ENCODE results near the gene DYNC1LI1. TPM values are rescaled to one million over a fixed set of nuclear protein-coding genes. Genes with fewer than 3 reads are reported as not detected.

The DYNC1LI1 gene
- total RNA-seq, 4 donors from 2014 or later: 44.2 to 51.0 (median 47.9) TPM

- TF ChIP-seq POLR2A (IDR thresholded peaks at IDR 0.05): no peak
- TF ChIP-seq CTCF (IDR thresholded peaks at IDR 0.05 in 4 of 5, conservative IDR thresholded peaks at IDR 0.05 in 1 of 5): no peak
- intact Hi-C loops (cut with DNase I; ENCODE audit: low total_unique reads): no loop called here
- Histone ChIP-seq H3K27ac (no peak overlapping the region), H3K9me3 (no peaks in the 10 kb centered on the region), H3K27me3 (no peaks in the 10 kb centered on the region), H3K4me3 (no peak overlapping the region), H3K36me3 (no peaks in the 10 kb centered on the region), H3K4me1 (no peaks in the 10 kb centered on the region)
- in situ Hi-C loops (cut with MboI; ENCODE audit: low sequenced_read_pairs in 4 of 4): no loop called here
- no peak for DNase-seq
- ATAC-seq: no peak
Observed at GRCh38 chr3:32613183-32613582, 42.5 kb upstream of the DYNC1LI1 start.

- TF ChIP-seq POLR2A (IDR thresholded peaks at IDR 0.05) (no peak), CTCF (IDR thresholded peaks at IDR 0.05 in 4 of 5, conservative IDR thresholded peaks at IDR 0.05 in 1 of 5) (no peak)
- intact Hi-C loops (cut with DNase I; ENCODE audit: low total_unique reads) (no loop called here), in situ Hi-C loops (cut with MboI; ENCODE audit: low sequenced_read_pairs in 4 of 4) (no loop called here)
- ATAC-seq (no peak), DNase-seq (no peak)
- H3K4me1 ChIP-seq: no peaks in the 10 kb centered on the region
- H3K9me3 ChIP-seq: no peaks in the 10 kb centered on the region
- H3K27ac ChIP-seq: no peak overlapping the region
- no peaks in the 10 kb centered on the region for H3K27me3 ChIP-seq
- H3K4me3 ChIP-seq: no peak overlapping the region
- no peaks in the 10 kb centered on the region for H3K36me3 ChIP-seq
Observed at GRCh38 chr3:32612547-32612946, 41.9 kb upstream of the DYNC1LI1 start.

GRCh38 chr3:32607522-32607921 lies 36.9 kb upstream of the DYNC1LI1 start:
- ATAC-seq: no peak
- no peak overlapping the region for H3K4me3 ChIP-seq
- H3K4me1 ChIP-seq: no peaks in the 10 kb centered on the region
- no peak for DNase-seq
- in situ Hi-C loops (cut with MboI; ENCODE audit: low sequenced_read_pairs in 4 of 4) (no loop called here), intact Hi-C loops (cut with DNase I; ENCODE audit: low total_unique reads) (no loop called here)
- no peaks in the 10 kb centered on the region for H3K9me3 ChIP-seq
- no peaks in the 10 kb centered on the region for H3K27me3 ChIP-seq
- no peak for TF ChIP-seq POLR2A (IDR thresholded peaks at IDR 0.05)
- TF ChIP-seq CTCF (IDR thresholded peaks at IDR 0.05 in 4 of 5, conservative IDR thresholded peaks at IDR 0.05 in 1 of 5): no peak
- no peak overlapping the region for H3K27ac ChIP-seq
- no peaks in the 10 kb centered on the region for H3K36me3 ChIP-seq

DNA sequence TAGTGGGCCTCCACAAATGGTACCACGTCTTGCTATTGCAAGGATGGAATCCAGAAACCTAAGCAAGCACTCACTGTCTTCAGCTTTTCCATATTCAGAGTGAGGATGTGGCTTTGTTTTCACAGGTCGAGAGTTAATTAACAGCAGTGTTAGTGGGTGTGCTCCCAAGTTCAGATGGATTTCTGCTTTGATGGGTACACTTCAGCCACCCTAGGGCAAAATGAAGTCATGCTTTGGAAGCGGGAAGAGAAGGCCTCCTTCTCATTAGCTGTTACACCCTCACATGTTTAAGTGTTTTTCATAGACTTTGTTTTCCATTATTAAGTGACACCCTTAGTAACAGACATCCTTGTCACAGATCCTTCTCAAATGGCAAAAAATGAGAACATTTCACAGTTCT lies 36.3 kb upstream of the DYNC1LI1 start:
- H3K9me3 ChIP-seq: no peaks in the 10 kb centered on the region
- no peaks in the 10 kb centered on the region for H3K36me3 ChIP-seq
- TF ChIP-seq CTCF (IDR thresholded peaks at IDR 0.05 in 4 of 5, conservative IDR thresholded peaks at IDR 0.05 in 1 of 5) (no peak), POLR2A (IDR thresholded peaks at IDR 0.05) (no peak)
- no peak overlapping the region for H3K27ac ChIP-seq
- no peak for DNase-seq
- no peaks in the 10 kb centered on the region for H3K27me3 ChIP-seq
- H3K4me3 ChIP-seq: no peak overlapping the region
- no peaks in the 10 kb centered on the region for H3K4me1 ChIP-seq
- intact Hi-C loops (cut with DNase I; ENCODE audit: low total_unique reads): no loop called here
- in situ Hi-C loops (cut with MboI; ENCODE audit: low sequenced_read_pairs in 4 of 4): no loop called here
- no peak for ATAC-seq

- intact Hi-C loops (cut with DNase I; ENCODE audit: low total_unique reads): no loop called here
- no peaks in the 10 kb centered on the region for H3K4me1 ChIP-seq
Observed at GRCh38 chr3:32606277-32606676, 35.6 kb upstream of the DYNC1LI1 start.

More at GRCh38 chr3:32606277-32606676, 35.6 kb upstream of the DYNC1LI1 start:
- Histone ChIP-seq H3K9me3 (no peaks in the 10 kb centered on the region), H3K27ac (no peak overlapping the region), H3K36me3 (no peaks in the 10 kb centered on the region), H3K27me3 (no peaks in the 10 kb centered on the region), H3K4me3 (no peak overlapping the region)
- ATAC-seq (no peak), DNase-seq (no peak)
- in situ Hi-C loops (cut with MboI; ENCODE audit: low sequenced_read_pairs in 4 of 4): no loop called here
- TF ChIP-seq CTCF (IDR thresholded peaks at IDR 0.05 in 4 of 5, conservative IDR thresholded peaks at IDR 0.05 in 1 of 5) (no peak), POLR2A (IDR thresholded peaks at IDR 0.05) (no peak)

Data from gastrocnemius medialis (tissue), 4 donors.